ENCODE results near the gene COL5A1. TPM values are rescaled to one million over a fixed set of nuclear protein-coding genes. Genes with fewer than 3 reads are reported as not detected.

COL5A1 gene
- total RNA-seq, 1 donor from 2014 or later, result 42.6 TPM

- DNase-seq (ENCODE audit: low spot score), result no peak
Observed at GRCh38 chr9:134725605-134725940, 84.0 kb downstream of the COL5A1 start.

GRCh38 chr9:134726026-134726721, 84.6 kb downstream of the COL5A1 start:
- no peak for DNase-seq (ENCODE audit: low spot score)

- no peak for DNase-seq (ENCODE audit: low spot score)
Observed at GRCh38 chr9:134726722-134727034, 85.1 kb downstream of the COL5A1 start.

GRCh38 chr9:134728021-134728795, 86.6 kb downstream of the COL5A1 start:
- DNase-seq (ENCODE audit: low spot score), result no peak

- no peak for DNase-seq (ENCODE audit: low spot score)
Observed at GRCh38 chr9:134728801-134729495, 87.3 kb downstream of the COL5A1 start.

- DNase-seq (ENCODE audit: low spot score), result no peak
Observed at GRCh38 chr9:134730011-134730760, 88.6 kb downstream of the COL5A1 start.

GRCh38 chr9:134730761-134731496, 89.3 kb downstream of the COL5A1 start:
- DNase-seq (ENCODE audit: low spot score), result no peak

- no peak for DNase-seq (ENCODE audit: low spot score)
Observed at GRCh38 chr9:134731497-134732391, 90.1 kb downstream of the COL5A1 start.

- DNase-seq (ENCODE audit: low spot score), result peak; percentile 39
Observed at GRCh38 chr9:134732392-134733110, 90.9 kb downstream of the COL5A1 start.

GRCh38 chr9:134733480-134734232, 92.1 kb downstream of the COL5A1 start:
- DNase-seq (ENCODE audit: low spot score), result no peak

GRCh38 chr9:134734270-134734669, 92.7 kb downstream of the COL5A1 start:
- DNase-seq (ENCODE audit: low spot score), result no peak

- DNase-seq (ENCODE audit: low spot score), result peak; percentile 70
Observed at GRCh38 chr9:134735441-134736175, 94.0 kb downstream of the COL5A1 start.

GRCh38 chr9:134736791-134737497, 95.3 kb downstream of the COL5A1 start:
- no peak for DNase-seq (ENCODE audit: low spot score)

- no peak for DNase-seq (ENCODE audit: low spot score)
Observed at GRCh38 chr9:134737842-134738580, 96.4 kb downstream of the COL5A1 start.

GRCh38 chr9:134738869-134739659, 97.5 kb downstream of the COL5A1 start:
- DNase-seq (ENCODE audit: low spot score), result peak; percentile 64

- DNase-seq (ENCODE audit: low spot score), result no peak
Observed at GRCh38 chr9:134739660-134739968, 98.0 kb downstream of the COL5A1 start.

Measured in mucosa of gallbladder (tissue), 1 donor.